Erythroblast (primary cell): Measurements from ENCODE around the gene RASGRP3.

Experiments used
- GATA1 ChIP-seq: IDR thresholded peaks from 2 replicates; pipeline ENCODE4 v1.6.1; 2011; ENCODE audit warnings: low read depth, mild to moderate bottlenecking, control low read depth, low read length, moderate library complexity
- POLR2A ChIP-seq: IDR thresholded peaks from 2 replicates; pipeline ENCODE4 v1.6.1; 2011; ENCODE audit warnings: mild to moderate bottlenecking, low read length

DNA sequence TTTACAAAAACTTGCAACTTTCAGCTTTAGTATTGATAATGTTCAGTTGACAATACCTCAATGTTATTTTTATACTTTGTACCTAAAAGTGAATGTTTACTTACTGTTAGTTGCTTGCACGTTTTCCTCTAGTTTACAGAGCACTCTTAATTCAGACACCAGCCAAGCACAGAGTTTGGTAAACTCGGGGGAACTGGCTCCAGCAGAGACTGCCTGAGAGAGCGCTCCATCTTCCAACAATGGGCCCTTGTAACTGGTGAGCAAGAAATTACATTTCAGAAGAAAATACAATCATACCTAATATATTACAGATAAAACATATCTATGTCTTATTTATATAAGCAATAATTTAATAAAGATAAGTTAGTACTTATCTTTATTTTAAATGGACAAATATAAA is 118.9 kb downstream of the RASGRP3 start:
- TF ChIP-seq POLR2A (no peak), GATA1 (no peak)
